GM21619 (cell line): ENCODE measurements around the gene FADS2.

ENCODE experiments used
- ATAC-seq: cut with Tn5 transposase; IDR thresholded peaks from one replicate; pipeline ENCODE4 v1.9.1; 2021; ENCODE audit not compliant: unreplicated experiment

The FADS2 gene

GRCh38 chr11:61904539-61905048 lies 76.5 kb downstream of the FADS2 start:
- ATAC-seq = no peak

- no peak for ATAC-seq
These were observed 77.1 kb downstream of the FADS2 start for GRCh38 chr11:61905067-61905696.

DNA sequence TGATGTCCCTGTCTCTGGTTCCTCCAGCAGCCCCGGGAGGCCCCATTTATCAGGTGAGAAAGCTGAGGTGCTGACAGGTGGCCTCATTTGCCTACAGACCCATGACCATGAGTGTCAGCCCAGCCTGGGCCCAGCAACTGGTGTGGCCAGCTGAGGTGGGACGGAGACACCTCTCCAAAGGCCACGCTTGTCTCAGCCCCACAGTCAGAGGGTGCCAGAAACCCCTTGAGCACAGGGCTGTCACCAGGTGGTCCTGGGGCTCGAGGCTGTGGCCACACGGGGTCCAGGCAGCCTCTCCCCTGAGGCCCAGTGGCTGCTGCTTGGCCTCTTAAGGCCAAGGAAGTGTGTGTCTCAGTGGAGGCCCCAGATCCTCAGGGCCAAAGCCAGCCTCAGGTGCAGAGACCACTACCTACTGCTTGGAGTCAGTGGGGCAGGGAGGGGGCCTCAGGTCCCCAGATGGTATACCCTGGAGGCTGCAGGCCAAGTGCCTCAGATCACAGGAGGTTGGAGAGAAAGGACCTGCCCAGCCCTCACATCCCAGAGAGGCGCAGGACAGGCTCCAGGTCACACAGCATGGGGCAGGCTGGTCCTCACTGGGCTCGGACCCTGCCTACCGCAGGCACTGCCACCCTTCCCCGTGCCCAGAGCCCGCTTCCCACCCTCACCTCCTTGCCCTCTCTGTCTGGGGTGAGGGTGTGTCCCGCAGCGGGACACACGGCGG lies 77.9 kb downstream of the FADS2 start:
- no peak for ATAC-seq

- ATAC-seq = no peak
These were observed 78.4 kb downstream of the FADS2 start for GRCh38 chr11:61906522-61906909.

DNA sequence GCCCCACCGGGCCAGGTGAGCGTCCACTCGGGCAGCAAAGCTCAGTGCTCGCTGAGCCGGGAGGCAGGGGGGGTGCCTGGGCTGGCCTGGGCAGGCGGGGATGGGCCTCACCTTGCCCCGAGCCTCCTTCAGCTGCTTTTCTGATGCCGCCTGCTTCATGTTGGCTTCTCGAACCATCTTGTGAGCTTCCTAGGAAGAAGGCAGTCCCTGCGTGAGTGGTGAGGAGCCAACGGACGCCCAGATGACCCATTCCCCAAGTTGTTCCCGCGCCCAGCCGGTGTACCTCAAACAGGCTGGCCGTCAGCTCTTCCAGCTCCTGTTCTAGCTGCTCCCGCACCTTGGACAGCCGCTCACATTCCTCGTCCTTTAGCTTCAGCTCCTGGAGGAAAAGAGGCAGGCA lies 79.2 kb downstream of the FADS2 start:
- no peak for ATAC-seq

- no peak for ATAC-seq
These were observed 80.0 kb downstream of the FADS2 start for GRCh38 chr11:61907871-61908729.

DNA sequence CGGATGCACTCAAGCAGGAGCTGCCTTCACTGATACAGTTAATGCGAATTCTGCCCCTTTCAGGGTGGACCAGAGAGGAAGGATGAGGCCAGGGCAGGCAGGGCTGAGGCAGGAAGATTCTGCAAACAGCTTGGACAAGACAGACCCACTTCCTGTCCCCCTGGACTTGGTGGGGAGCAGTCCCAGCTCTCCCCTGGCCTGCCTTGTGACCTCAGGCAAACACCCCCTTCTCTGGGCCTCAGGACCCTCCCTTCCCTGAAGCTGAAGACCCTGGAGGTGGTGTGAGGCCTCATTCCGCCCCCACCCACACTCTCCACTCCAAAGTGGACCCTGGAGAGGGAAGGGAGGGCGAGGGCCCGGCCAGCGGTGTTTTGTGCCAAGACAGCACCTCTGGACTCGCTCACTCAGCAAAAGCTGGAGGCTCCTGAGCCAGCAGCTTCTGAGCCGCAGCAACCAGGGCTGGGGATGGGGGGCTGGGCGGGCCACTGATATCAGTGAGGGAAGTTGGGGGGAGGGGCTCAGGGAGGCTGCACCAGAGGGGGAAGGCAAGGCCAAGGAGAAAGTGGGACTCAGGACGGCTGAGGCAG lies 80.7 kb downstream of the FADS2 start:
- ATAC-seq = no peak

GRCh38 chr11:61910187-61911127 lies 82.4 kb downstream of the FADS2 start:
- no peak for ATAC-seq

DNA sequence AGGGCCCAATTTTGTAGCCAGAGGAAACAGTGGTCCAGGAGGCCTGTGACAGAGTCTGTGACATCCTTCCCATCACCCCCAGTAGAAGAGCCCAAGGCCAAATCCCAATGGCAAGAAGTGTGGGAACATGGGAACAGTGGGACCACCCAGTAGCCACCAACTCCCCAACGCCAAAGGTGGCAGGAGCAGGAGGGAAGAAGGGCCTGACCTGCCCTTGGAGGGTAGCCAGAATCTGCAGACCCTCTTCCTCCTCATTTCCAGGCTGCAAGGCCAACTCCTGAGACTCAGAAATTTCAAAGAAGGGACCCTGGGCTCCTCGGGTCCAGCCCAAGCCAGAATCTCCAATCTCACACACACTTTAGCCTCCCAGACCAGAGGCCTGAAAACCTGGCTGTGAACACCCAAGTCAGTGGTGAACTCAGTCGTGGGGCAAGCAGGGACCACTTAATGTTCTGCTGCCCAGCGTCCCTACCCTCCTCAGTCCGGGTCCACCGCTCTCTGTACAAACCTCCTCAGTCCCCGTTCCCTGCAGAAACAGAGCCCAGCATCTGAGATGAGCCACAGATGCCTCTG lies 83.1 kb downstream of the FADS2 start:
- ATAC-seq = no peak

- ATAC-seq = no peak
These were observed 83.8 kb downstream of the FADS2 start for GRCh38 chr11:61911701-61912529.

DNA sequence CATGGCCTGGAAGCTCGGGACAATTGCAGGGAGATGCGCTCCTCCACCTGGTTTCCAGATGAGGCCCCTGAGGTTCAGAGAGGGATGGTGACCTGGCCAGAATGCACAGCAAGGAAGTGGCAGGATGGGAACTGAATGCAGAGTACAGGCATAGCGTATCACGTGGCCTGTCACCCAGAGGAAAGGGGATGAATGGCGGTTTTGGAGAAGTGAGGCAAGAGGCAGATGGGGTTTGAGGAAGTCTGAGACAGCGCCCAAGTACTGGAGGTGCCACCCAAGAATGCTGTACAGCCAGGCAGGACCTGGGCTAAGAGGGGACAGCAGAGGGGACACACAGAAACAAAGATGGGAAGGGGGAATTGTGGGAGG lies 84.4 kb downstream of the FADS2 start:
- ATAC-seq = no peak

DNA sequence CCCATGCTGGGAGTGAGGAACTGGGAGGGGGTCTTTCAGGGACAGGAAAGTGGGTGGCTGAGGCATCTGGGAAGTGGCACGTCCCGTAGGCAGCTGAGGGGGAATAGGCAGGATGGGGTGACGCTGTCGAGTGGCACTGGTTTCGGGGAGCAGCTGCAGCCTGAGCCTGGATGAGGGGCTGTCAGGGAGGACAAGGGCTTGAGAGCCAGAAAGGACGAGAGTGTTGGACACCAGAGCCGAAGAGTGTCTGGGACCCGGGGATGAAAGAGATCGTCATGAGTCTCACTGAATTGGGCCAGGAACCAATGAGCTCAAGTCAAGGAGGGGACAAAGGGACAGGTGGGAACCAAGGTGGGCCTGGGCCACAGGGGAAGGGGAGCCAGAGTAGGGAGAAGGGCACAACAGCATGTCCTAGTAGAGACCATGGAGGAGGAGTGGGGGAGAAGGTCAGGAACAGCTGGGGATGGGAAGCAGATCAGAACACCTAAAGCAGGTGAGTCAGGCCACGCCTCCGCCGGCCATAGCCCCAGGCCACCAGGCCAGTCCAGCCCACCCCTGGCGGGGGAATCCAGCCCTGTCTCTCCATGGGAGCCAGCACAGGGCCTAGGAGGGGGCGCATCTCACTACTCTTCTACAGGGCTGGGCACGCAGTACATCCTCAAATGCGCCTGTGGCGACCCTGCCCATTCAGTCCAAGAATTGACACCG lies 85.0 kb downstream of the FADS2 start:
- ATAC-seq = no peak

- ATAC-seq = no peak
These were observed 85.7 kb downstream of the FADS2 start for GRCh38 chr11:61913699-61914395.

DNA sequence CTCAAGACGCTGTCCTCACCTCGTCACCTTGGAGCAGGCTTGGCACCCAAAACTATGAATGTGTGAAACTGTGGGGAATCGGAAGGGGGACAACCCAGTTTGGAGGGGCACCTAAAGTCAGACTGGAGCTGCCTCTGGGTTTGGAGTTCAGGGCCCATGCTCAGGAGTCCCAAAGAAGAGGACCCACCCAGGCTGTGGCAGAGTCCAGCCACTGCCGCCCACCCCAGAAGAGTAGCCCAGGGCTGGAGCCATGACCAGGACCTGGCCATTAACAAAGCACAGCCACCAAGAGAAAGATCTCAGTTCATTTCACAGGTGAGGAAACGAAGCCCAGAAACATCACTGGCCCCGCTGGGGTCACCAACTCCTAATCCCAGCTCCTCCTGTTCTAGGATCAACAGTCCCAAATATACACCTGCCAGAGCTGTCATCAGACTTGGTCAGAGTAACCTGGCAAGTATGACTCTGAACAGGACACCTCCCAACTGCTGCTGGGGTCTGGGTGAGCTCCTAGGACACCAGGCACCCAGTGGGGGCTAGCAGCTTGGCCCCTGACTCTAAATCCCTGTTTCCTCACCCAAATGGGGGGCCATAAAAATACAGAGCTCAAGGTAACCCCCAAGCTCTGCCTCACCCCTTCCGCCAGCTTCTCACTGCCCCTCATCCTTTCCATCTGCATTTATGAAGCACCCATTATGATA lies 86.5 kb downstream of the FADS2 start:
- no peak for ATAC-seq

DNA sequence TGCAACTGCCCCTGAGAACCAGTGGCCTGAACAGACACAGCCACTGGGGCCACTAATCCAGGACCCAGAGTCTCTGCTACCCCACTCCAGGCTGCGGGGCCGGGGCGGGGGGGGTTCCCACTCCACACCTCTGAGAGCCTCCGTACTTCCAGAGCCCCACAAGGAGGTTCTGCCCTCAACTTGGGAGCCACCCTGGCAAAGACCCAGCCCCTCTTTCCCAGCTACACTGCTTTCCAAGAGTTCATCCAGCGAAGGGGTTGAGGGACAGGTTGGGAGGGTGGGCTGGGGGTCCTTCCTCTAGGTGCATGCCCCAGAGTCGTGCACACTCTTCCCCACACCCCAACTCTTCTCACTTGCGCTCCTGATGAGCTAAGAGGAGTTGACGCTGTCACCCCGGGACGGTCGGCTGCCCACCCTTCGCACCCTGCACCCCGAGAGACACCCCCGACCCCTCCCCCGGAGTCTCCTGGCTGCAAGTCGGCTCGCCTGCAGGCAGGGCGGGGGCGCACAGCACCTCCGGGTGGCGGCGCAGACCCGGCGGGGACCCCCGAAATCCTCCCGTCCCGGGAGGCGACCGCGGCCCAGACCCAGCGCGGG lies 88.7 kb downstream of the FADS2 start:
- ATAC-seq = no peak
